ENCODE data around the gene PTTG2. TPM values are rescaled to one million over a fixed set of nuclear protein-coding genes. Genes with fewer than 3 reads are reported as not detected.

PTTG2 gene
- total RNA-seq, 6 donors from 2014 or later: 0.43 to 22.0 (median 0.85) TPM; not detected in 2

DNA sequence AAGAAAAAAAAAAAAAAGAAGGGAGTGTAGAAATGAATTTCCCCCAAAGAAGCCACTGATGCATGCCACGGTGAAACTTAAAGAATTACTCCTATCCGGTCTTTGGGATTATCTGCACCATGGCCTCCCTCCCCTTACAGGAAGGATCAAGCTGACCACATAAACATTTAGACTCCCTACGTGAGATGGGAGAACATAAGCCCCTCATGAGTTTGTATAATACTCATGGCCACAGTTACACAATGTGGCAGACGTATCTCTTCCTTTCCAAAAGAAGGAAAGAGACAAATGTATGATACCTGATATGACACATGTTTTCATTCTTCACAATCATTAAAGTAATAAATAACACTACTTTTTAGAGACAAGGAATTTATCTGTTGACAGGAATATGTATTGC is 3.3 kb upstream of the PTTG2 start:
- no peak for DNase-seq
- no peaks in the 10 kb centered on the region for H3K36me3 ChIP-seq
- H3K4me1 ChIP-seq: peaks cover 0 to 3% (median 1%) of the 10 kb centered on the region in 4 donors
- TF ChIP-seq POLR2AphosphoS5 (IDR thresholded peaks at IDR 0.05): no peak
- TF ChIP-seq EP300 (IDR thresholded peaks at IDR 0.05): no peak
- TF ChIP-seq, protein P1, sequence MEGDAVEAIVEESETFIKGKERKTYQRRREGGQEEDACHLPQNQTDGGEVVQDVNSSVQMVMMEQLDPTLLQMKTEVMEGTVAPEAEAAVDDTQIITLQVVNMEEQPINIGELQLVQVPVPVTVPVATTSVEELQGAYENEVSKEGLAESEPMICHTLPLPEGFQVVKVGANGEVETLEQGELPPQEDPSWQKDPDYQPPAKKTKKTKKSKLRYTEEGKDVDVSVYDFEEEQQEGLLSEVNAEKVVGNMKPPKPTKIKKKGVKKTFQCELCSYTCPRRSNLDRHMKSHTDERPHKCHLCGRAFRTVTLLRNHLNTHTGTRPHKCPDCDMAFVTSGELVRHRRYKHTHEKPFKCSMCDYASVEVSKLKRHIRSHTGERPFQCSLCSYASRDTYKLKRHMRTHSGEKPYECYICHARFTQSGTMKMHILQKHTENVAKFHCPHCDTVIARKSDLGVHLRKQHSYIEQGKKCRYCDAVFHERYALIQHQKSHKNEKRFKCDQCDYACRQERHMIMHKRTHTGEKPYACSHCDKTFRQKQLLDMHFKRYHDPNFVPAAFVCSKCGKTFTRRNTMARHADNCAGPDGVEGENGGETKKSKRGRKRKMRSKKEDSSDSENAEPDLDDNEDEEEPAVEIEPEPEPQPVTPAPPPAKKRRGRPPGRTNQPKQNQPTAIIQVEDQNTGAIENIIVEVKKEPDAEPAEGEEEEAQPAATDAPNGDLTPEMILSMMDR (IDR thresholded peaks at IDR 0.05): no peak
- TF ChIP-seq POLR2A (IDR thresholded peaks at IDR 0.05): no peak
- ATAC-seq (ENCODE audit: low FRiP score in 2 of 2): no peak
- no peak overlapping the region for H3K4me3 ChIP-seq
- no peaks in the 10 kb centered on the region for H3K9me3 ChIP-seq
- WGBS, 2 donors: 61 to 91% methylated on average over 4 of the region's 4 CpGs
- no peak overlapping the region for H3K27ac ChIP-seq
- no peaks in the 10 kb centered on the region for H3K27me3 ChIP-seq

DNA sequence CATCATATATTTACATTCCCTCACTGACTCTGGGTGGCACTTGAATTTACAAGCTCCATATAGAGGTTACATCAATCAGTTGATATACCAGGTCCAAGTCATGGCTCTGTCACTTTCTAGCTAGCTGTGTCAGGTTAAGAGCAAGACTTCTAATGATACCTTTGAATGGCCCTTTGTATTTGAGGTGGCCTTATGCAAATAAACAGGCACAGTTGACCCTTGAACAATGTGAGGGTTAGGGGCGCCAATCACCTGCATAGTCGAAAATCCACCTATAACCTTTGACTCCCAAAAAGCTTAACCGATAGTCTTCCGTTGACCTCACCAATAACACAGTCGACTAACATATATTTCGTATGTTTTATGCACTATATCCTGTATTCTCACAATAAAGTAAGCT is 1.3 kb upstream of the PTTG2 start:
- 79 to 99% methylated on average over 6 of the region's 6 CpGs for WGBS, 2 donors
- DNase-seq (no peak), ATAC-seq (ENCODE audit: low FRiP score in 2 of 2) (no peak)
- TF ChIP-seq, protein P1 (IDR thresholded peaks at IDR 0.05): no peak
- H3K4me3 ChIP-seq: no peak overlapping the region
- no peaks in the 10 kb centered on the region for H3K36me3 ChIP-seq
- no peaks in the 10 kb centered on the region for H3K9me3 ChIP-seq
- H3K4me1 ChIP-seq: peaks cover 0 to 3% (median 1%) of the 10 kb centered on the region in 4 donors
- no peaks in the 10 kb centered on the region for H3K27me3 ChIP-seq
- H3K27ac ChIP-seq: no peak overlapping the region

DNA sequence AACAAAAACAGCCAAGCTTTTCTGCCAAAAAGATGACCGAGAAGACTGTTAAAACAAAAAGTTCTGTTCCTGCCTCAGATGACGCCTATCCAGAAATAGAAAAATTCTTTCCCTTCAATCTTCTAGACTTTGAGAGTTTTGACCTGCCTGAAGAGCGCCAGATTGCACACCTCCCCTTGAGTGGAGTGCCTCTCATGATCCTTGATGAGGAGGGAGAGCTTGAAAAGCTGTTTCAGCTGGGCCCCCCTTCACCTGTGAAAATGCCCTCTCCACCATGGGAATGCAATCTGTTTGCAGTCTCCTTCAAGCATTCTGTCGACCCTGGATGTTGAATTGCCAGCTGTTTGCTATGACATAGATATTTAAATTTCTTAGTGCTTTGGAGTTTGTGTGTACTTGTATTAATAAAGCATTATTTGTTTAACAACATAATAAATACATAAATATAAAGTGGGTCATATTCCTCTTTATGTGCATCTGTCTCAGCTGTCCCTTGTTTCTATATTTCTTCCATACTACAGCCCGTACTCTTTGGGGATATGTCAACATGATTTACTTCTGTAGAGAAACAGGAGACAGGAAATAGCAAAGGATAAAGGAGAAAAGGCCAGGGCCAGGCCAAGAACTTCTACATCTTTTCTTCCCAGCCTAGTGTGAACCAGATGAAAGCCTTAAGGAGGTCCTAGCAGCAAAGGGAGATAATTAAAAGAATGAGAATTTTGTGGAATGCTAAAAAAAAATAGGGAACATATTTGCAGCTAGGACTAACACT is 667 bp downstream of the PTTG2 start:
- ATAC-seq (ENCODE audit: low FRiP score in 2 of 2) (peak; percentile 26 to 74), DNase-seq (peak in 1 of 2 donors; percentile 68)
- Histone ChIP-seq H3K36me3 (no peaks in the 10 kb centered on the region), H3K27me3 (no peaks in the 10 kb centered on the region), H3K9me3 (no peaks in the 10 kb centered on the region), H3K4me1 (peaks cover 0 to 3% (median 1%) of the 10 kb centered on the region in 4 donors), H3K27ac (no peak overlapping the region), H3K4me3 (no peak overlapping the region)
- WGBS, 2 donors: 60 to 72% methylated on average over 5 of the region's 5 CpGs
- TF ChIP-seq EP300 (IDR thresholded peaks at IDR 0.05) (peak in 1 of 4 donors; percentile 84), POLR2A (IDR thresholded peaks at IDR 0.05) (no peak), POLR2AphosphoS5 (IDR thresholded peaks at IDR 0.05) (peak in 1 of 2 donors; percentile 34)

DNA sequence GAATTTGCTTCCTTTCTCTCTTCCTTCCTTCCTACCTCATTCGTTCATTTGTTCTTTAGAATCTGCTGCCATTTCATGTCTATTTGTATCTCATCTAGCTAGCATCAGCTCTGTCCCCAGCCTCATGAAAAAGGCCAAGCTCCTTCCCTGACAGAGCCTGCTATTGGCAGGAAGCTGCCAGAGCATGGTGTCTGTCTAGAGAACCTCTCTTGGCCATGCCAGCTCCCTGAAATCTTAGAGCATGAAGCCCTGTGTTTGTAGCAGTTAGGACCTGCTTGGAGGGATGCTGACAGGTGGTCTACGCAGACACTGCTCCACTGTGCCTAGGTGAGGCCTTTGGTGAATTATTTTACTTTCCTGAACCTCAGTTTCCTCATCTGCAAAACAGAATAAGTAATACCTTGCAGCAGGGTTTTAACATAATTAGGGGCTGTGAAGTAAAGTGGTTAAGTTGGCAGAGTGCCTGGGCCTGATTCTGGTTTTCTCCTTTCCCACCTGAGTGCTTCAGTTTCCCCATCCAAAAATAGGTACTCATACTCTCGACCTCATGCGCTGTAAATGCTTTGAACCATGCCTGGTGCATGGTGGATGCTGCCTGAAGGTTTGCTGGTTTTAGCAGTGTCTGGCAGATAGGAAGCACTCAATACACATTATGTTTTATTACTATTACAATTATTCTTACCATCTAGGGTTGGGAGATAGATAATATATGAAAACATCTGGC is 4.7 kb downstream of the PTTG2 start:
- H3K36me3 ChIP-seq: no peaks in the 10 kb centered on the region
- WGBS, 2 donors: 88 to 92% methylated on average over 4 of the region's 4 CpGs
- no peak overlapping the region for H3K4me3 ChIP-seq
- no peaks in the 10 kb centered on the region for H3K27me3 ChIP-seq
- H3K9me3 ChIP-seq: no peaks in the 10 kb centered on the region
- no peak for DNase-seq
- TF ChIP-seq EP300 (IDR thresholded peaks at IDR 0.05) (no peak), POLR2A (IDR thresholded peaks at IDR 0.05) (no peak), POLR2AphosphoS5 (IDR thresholded peaks at IDR 0.05) (no peak)
- TF ChIP-seq, protein P1 (IDR thresholded peaks at IDR 0.05): no peak
- H3K27ac ChIP-seq: no peak overlapping the region
- peaks cover 0 to 7% (median 3%) of the 10 kb centered on the region in 4 donors for H3K4me1 ChIP-seq
- no peak for ATAC-seq (ENCODE audit: low FRiP score in 2 of 2)

DNA sequence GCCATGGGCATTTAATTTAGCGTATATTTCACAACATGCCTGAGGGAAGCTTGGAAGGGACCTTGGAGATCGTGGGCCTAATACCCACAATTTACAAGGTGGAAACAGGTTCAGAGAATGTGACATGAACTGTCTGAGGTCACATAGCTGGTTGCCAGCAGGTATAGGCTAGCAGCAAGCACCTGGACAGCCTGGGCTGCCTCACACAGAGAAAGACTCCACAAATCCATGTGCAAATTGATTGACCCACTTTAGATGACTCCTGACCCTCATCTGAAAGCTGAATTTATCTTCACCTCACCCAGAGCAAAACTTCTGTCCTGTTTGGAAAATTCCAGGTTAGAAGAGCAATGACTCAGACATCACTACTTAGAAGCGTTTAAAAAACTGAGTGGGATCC is 5.8 kb downstream of the PTTG2 start:
- no peaks in the 10 kb centered on the region for H3K27me3 ChIP-seq
- no peaks in the 10 kb centered on the region for H3K9me3 ChIP-seq
- H3K36me3 ChIP-seq: no peaks in the 10 kb centered on the region
- no peak overlapping the region for H3K4me3 ChIP-seq
- TF ChIP-seq POLR2A (IDR thresholded peaks at IDR 0.05) (no peak), EP300 (IDR thresholded peaks at IDR 0.05) (no peak), POLR2AphosphoS5 (IDR thresholded peaks at IDR 0.05) (no peak)
- TF ChIP-seq, protein P1 (IDR thresholded peaks at IDR 0.05): no peak
- 90 to 92% methylated on average over 3 of the region's 3 CpGs for WGBS, 2 donors
- H3K27ac ChIP-seq: no peak overlapping the region
- DNase-seq: no peak
- peaks cover 7 to 11% (median 8%) of the 10 kb centered on the region in 4 donors for H3K4me1 ChIP-seq
- ATAC-seq (ENCODE audit: low FRiP score in 2 of 2): no peak

All from upper lobe of left lung (tissue), 6 donors.